HepG2 (cell line): ENCODE results near the gene AMBRA1. TPM values are rescaled to one million over a fixed set of nuclear protein-coding genes. Genes with fewer than 3 reads are reported as not detected.

Experiments used
- AHR ChIP-seq: IDR thresholded peaks from 2 replicates; pipeline ENCODE4 v1.6.1; 2018; ENCODE audit warnings: missing genetic modification reagents, missing compliant biosample characterization
- ARID2 ChIP-seq: sonication (generic); formaldehyde crosslinking; IDR thresholded peaks from 2 replicates; pipeline ENCODE4 v1.8.1; 2022; ENCODE audit warnings: mild to moderate bottlenecking, missing genetic modification reagents, borderline replicate concordance
- DR1 ChIP-seq: sonication (generic); formaldehyde crosslinking; IDR thresholded peaks from 2 replicates; pipeline ENCODE4 v1.8.0; 2021; ENCODE audit warnings: mild to moderate bottlenecking, missing genetic modification reagents, inconsistent platforms
- GABPB1 ChIP-seq: IDR thresholded peaks from 2 replicates; pipeline ENCODE4 v1.6.1; 2016; ENCODE audit warnings: mild to moderate bottlenecking, missing genetic modification reagents, moderate library complexity, missing compliant biosample characterization
- HNF4G ChIP-seq, 2 experiments: sonication (generic) in 1 of 2; formaldehyde crosslinking in 1 of 2; IDR thresholded peaks; 2 replicates each; pipeline versions ENCODE4 v1.4.0 to v1.6.1; 2011 to 2020; ENCODE audit warnings: borderline replicate concordance in 2 of 2, low read depth in 2 of 2, mild to moderate bottlenecking in 2 of 2, low read length in 1 of 2, missing genetic modification reagents in 1 of 2, moderate library complexity in 1 of 2
- ISX ChIP-seq: sonication (generic); formaldehyde crosslinking; conservative IDR thresholded peaks from 2 replicates; pipeline ENCODE4 v1.5.0; 2020; ENCODE audit warnings: missing genetic modification reagents
- MYC ChIP-seq: sonication (generic); formaldehyde crosslinking; IDR thresholded peaks from 2 replicates; pipeline ENCODE4 v1.9.0; 2021; ENCODE audit warnings: missing genetic modification reagents, borderline replicate concordance
- NFYB ChIP-seq: sonication (generic); formaldehyde crosslinking; IDR thresholded peaks from 2 replicates; pipeline ENCODE4 v1.4.0; 2020; ENCODE audit warnings: missing genetic modification reagents
- PRMT3 ChIP-seq: sonication (generic); formaldehyde crosslinking; IDR thresholded peaks from 2 replicates; pipeline ENCODE4 v1.8.1; 2022; ENCODE audit warnings: low read depth, mild to moderate bottlenecking, moderate library complexity, missing genetic modification reagents, borderline replicate concordance
- PTBP1 ChIP-seq: fragments of 200-400 bp; formaldehyde crosslinking; IDR thresholded peaks from 2 replicates; pipeline ENCODE4 v1.6.1; 2018; ENCODE audit warnings: low read length, low read depth; ENCODE audit not compliant: poor library complexity, severe bottlenecking
- RBFOX2 ChIP-seq: fragments of 200-400 bp; formaldehyde crosslinking; IDR thresholded peaks from 2 replicates; pipeline ENCODE4 v1.6.1; 2017; ENCODE audit warnings: low read depth, mild to moderate bottlenecking, low read length
- RFXAP ChIP-seq: sonication (generic); formaldehyde crosslinking; IDR thresholded peaks from 2 replicates; pipeline ENCODE4 v1.4.0; 2020; ENCODE audit warnings: missing genetic modification reagents, borderline replicate concordance
- ZNF350 ChIP-seq: sonication (generic); formaldehyde crosslinking; IDR thresholded peaks from 2 replicates; pipeline ENCODE4 v1.4.0; 2020; ENCODE audit warnings: mild to moderate bottlenecking, low read depth, missing genetic modification reagents, borderline replicate concordance
- ZNF431 ChIP-seq: sonication (generic); formaldehyde crosslinking; IDR thresholded peaks from 2 replicates; pipeline ENCODE4 v1.9.0; 2022; ENCODE audit warnings: missing genetic modification reagents, low read depth, mild to moderate bottlenecking, borderline replicate concordance
- ZNF713 ChIP-seq: sonication (generic); formaldehyde crosslinking; IDR thresholded peaks from 2 replicates; pipeline ENCODE4 v1.4.0; 2020; ENCODE audit warnings: mild to moderate bottlenecking, missing genetic modification reagents
- ZNF879 ChIP-seq: sonication (generic); formaldehyde crosslinking; IDR thresholded peaks from 2 replicates; pipeline ENCODE4 v1.8.1; 2023; ENCODE audit warnings: missing genetic modification reagents
- polyA plus RNA-seq, 8 experiments: library from polyadenylated mRNA; depleted of rRNA in 3 of 8; stranded (reverse) in 7 of 8; unstranded in 1 of 8; fragments of >200 nt; fragmentation: Illumina TruSeq in 4 of 8; extraction: Trizol in 4 of 8; gene quantifications; 2 replicates each; pipeline versions ENCODE4 v1.2.1 to v1.2.3, GENCODE V29; 2011 to 2016; ENCODE audit warnings: low read depth in 4 of 8, missing spikeins in 1 of 8, mixed read lengths in 1 of 8; ENCODE audit not compliant: insufficient read depth in 1 of 8
- total RNA-seq, 5 experiments: library from RNA; depleted of rRNA; stranded (reverse); fragments of >200 nt; fragmentation: Illumina TruSeq; extraction: Trizol; gene quantifications; 2 replicates each; pipeline ENCODE4 v1.2.3, GENCODE V29; 2016; ENCODE audit warnings: low read depth in 1 of 5
- TF ChIP-seq, protein P1 (sequence below): sonication (generic); formaldehyde crosslinking; IDR thresholded peaks from 2 replicates; pipeline ENCODE4 v1.4.0; 2020; ENCODE audit warnings: missing genetic modification reagents
- TF ChIP-seq, protein P2 (sequence below): sonication (generic); formaldehyde crosslinking; IDR thresholded peaks from 2 replicates; pipeline ENCODE4 v1.4.0; 2020; ENCODE audit warnings: missing genetic modification reagents
- TF ChIP-seq, protein P3 (sequence below): sonication (generic); formaldehyde crosslinking; IDR thresholded peaks from 2 replicates; pipeline ENCODE4 v1.4.0; 2020; ENCODE audit warnings: missing genetic modification reagents
- TF ChIP-seq, protein P4 (sequence below): sonication (generic); formaldehyde crosslinking; conservative IDR thresholded peaks from 2 replicates; pipeline ENCODE4 v1.5.0; 2020; ENCODE audit warnings: missing genetic modification reagents

Gene AMBRA1
- total and polyA plus RNA-seq, 2 of the 13 experiments (the other 11 are each of a cell fraction or from before 2014, with no cell fraction given), result 15.7 to 26.0 TPM

DNA sequence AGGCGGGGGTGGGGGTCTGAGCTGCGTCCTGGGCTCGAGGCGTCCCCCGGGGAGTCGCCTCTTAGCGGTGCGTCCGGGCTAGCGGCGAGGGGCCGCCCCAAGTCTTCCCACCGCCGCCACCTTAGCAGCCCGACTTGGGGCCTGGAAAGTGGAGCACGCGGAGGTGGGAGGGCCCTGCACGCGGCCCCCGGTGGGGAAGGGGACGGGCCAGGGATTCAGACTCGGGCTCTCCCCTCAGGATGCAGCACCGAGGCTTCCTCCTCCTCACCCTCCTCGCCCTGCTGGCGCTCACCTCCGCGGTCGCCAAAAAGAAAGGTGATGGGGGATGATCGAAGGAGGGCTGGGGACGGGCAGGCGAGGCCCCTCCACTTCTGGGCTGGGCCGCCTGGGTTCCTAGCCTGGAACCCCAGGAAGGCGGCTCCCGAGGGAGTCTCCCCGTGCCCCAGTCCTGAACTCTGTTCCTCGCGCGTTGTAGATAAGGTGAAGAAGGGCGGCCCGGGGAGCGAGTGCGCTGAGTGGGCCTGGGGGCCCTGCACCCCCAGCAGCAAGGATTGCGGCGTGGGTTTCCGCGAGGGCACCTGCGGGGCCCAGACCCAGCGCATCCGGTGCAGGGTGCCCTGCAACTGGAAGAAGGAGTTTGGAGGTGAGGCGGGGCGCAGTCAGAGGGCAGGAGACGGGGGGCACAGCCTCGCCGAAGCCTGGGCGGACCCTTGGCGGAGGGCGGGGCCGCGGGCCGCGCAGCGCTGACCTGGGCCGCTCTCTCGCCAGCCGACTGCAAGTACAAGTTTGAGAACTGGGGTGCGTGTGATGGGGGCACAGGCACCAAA lies 211.8 kb downstream of the AMBRA1 start (continued):
- TF ChIP-seq PRMT3 (CRISPR knock-in tag) (no peak), ISX (CRISPR knock-in tag) (no peak), AHR (CRISPR knock-in tag) (no peak), MYC (peak; percentile 46; the same call in 1 of the 2 replicates), DR1 (CRISPR knock-in tag) (no peak), ZNF431 (CRISPR knock-in tag) (no peak), ZNF879 (CRISPR knock-in tag) (no peak), HNF4G (IDR thresholded peaks at IDR 0.05; ENCODE audit: borderline replicate concordance, low read depth, low read length) (no peak), HNF4G (CRISPR knock-in tag; IDR thresholded peaks at IDR 0.05; ENCODE audit: borderline replicate concordance, low read depth) (no peak), ARID2 (CRISPR knock-in tag) (no peak), ZNF350 (CRISPR knock-in tag) (peak; percentile 18; the same call in 1 of the 2 replicates), NFYB (CRISPR knock-in tag) (no peak), GABPB1 (CRISPR knock-in tag) (peak; percentile 52), PTBP1 (peak; percentile 42), RFXAP (CRISPR knock-in tag) (0 out of 2 replicates have a peak, but pooled peaks have one; percentile 51), ZNF713 (CRISPR knock-in tag) (no peak), RBFOX2 (peak; percentile 54; the same call in 1 of the 2 replicates)
- TF ChIP-seq, protein P1, sequence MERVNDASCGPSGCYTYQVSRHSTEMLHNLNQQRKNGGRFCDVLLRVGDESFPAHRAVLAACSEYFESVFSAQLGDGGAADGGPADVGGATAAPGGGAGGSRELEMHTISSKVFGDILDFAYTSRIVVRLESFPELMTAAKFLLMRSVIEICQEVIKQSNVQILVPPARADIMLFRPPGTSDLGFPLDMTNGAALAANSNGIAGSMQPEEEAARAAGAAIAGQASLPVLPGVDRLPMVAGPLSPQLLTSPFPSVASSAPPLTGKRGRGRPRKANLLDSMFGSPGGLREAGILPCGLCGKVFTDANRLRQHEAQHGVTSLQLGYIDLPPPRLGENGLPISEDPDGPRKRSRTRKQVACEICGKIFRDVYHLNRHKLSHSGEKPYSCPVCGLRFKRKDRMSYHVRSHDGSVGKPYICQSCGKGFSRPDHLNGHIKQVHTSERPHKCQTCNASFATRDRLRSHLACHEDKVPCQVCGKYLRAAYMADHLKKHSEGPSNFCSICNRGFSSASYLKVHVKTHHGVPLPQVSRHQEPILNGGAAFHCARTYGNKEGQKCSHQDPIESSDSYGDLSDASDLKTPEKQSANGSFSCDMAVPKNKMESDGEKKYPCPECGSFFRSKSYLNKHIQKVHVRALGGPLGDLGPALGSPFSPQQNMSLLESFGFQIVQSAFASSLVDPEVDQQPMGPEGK (CRISPR knock-in tag), result peak; percentile 46
- TF ChIP-seq, protein P2, sequence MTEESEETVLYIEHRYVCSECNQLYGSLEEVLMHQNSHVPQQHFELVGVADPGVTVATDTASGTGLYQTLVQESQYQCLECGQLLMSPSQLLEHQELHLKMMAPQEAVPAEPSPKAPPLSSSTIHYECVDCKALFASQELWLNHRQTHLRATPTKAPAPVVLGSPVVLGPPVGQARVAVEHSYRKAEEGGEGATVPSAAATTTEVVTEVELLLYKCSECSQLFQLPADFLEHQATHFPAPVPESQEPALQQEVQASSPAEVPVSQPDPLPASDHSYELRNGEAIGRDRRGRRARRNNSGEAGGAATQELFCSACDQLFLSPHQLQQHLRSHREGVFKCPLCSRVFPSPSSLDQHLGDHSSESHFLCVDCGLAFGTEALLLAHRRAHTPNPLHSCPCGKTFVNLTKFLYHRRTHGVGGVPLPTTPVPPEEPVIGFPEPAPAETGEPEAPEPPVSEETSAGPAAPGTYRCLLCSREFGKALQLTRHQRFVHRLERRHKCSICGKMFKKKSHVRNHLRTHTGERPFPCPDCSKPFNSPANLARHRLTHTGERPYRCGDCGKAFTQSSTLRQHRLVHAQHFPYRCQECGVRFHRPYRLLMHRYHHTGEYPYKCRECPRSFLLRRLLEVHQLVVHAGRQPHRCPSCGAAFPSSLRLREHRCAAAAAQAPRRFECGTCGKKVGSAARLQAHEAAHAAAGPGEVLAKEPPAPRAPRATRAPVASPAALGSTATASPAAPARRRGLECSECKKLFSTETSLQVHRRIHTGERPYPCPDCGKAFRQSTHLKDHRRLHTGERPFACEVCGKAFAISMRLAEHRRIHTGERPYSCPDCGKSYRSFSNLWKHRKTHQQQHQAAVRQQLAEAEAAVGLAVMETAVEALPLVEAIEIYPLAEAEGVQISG (CRISPR knock-in tag), result peak; percentile 24
- TF ChIP-seq, protein P3, sequence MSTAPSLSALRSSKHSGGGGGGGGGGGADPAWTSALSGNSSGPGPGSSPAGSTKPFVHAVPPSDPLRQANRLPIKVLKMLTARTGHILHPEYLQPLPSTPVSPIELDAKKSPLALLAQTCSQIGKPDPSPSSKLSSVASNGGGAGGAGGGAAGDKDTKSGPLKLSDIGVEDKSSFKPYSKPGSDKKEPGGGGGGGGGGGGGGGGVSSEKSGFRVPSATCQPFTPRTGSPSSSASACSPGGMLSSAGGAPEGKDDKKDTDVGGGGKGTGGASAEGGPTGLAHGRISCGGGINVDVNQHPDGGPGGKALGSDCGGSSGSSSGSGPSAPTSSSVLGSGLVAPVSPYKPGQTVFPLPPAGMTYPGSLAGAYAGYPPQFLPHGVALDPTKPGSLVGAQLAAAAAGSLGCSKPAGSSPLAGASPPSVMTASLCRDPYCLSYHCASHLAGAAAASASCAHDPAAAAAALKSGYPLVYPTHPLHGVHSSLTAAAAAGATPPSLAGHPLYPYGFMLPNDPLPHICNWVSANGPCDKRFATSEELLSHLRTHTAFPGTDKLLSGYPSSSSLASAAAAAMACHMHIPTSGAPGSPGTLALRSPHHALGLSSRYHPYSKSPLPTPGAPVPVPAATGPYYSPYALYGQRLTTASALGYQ (CRISPR knock-in tag), result no peak
- TF ChIP-seq, protein P4, sequence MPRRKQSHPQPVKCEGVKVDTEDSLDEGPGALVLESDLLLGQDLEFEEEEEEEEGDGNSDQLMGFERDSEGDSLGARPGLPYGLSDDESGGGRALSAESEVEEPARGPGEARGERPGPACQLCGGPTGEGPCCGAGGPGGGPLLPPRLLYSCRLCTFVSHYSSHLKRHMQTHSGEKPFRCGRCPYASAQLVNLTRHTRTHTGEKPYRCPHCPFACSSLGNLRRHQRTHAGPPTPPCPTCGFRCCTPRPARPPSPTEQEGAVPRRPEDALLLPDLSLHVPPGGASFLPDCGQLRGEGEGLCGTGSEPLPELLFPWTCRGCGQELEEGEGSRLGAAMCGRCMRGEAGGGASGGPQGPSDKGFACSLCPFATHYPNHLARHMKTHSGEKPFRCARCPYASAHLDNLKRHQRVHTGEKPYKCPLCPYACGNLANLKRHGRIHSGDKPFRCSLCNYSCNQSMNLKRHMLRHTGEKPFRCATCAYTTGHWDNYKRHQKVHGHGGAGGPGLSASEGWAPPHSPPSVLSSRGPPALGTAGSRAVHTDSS, result no peak
